GM21381 (cell line): ENCODE measurements around the gene ADAMTS5.

Experiments
- ATAC-seq: cut with Tn5 transposase; IDR thresholded peaks from one replicate; pipeline ENCODE4 v1.9.1; 2021; ENCODE audit warnings: mild to moderate bottlenecking, moderate library complexity; ENCODE audit not compliant: unreplicated experiment

The ADAMTS5 gene

DNA sequence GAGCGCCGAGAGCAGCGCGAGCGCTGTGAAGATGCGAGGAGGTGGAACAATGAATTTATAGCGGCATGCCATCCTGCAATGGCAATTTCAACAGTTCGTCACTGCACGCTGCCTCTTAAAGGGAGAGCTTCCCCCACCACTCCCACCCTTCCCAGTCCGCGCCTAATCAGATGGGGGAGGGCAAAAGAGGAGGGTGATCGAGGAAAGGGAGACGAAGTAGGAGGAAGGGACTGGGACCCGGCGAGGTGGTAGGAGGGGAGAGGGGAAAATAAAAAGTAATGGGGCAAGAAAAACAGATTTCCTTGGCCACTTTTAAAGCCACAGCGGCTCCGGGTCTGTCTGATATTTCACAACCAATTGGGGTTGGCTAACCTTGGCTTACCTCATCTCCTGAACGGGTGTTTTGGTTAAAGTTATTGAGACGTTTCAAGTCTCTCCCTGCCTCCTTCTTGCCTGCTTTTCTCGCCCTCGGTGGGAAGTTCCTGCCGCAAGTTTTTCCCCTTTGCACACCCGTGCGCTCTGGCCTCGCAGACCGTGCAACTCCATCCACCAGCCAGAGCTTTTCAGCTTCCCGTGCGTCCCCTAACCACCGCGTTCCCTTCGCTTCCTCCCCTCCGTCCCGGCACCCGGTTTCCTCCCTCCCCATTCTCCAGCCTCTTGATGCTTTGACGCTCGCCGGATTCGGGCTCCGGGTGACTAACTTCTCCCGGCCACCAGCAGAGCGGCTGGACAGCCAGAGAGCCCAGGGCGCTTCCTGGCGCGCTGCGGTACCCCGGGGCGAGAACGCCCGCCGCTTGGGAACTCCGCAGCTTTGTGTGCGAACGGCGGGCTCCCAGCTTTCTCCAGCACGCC lies at the start of gene ADAMTS5:
ADAMTS5 (minus strand) TSS at position 27 of the 852 bp plus-strand sequence. CDS start 697 bp downstream, outside the sequence.
- ATAC-seq, result no peak

DNA sequence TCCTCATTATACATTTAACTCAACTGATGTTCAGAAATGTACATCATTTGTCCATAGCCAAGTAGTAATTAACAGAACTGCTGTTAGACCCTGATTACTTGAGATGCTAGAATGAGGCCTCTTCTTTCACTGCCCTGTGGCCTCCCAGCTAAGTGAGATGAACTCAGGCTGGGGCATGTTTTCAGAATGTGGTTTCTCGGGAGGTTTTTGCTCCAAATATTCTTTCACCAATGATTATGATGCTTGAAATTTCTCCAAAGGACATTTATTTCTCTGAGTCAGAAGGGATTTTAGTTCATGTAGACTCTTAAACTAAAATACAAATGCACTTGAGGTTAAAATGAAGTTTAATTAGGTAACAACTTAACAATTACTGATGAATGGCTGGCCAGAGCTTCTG lies 34.6 kb upstream of the ADAMTS5 start:
- ATAC-seq, result no peak

DNA sequence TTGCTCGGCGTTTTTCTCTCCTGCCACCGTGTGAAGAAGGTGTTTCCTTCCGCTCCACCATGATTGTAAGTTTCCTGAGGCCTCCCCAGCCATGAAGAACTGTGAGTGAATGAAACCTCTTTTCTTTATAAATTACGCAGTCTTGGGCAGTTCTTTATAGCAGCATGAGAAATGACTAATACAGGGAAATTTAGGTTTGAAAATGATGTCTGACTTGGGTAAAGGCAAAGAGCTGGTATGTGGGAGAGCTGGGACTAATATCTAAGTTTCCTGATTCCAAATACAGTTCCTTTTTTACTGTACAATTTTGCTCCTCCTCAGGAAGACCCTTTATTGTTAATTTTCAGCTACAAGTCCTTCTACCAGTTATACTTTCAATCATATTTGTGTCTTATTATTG lies 16.7 kb upstream of the ADAMTS5 start:
- no peak for ATAC-seq

DNA sequence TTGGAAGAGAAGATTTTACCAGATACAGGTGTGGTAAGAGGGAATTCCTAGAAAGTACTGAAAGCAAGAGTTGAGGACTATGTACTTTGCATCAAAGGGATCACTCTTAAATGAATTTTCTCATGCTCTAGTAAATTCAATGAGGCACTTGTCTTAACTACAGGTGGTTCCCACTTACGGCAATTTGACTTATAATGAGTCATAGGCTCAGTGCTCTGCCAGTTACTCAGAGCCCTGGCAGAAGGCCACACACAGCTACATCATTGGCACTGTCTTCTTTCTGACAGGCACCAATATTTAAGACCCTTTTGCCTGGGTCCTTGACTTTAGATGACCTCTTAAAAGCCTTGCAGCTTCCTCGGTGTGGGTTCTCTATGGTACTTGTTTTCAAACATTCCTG lies 15.9 kb upstream of the ADAMTS5 start:
- no peak for ATAC-seq

DNA sequence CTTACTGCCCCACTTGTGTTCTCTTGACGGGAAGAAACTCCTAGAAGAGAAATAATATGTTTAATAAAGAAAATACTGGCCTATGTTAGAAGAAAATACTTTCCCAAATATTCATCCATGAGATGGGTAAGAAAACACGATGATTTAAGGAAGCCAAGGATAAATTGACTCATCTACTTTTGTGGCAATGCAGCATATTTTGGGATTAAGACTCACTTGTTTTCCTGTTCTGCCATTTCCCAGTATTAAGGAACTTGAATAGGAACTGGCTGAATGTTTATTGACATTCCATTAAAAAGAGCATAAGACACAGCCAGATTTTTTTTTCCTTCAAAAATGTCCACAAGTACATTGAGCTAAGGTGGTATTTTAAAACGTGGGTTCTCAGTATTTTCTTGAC lies 10.9 kb upstream of the ADAMTS5 start:
- ATAC-seq, result no peak

DNA sequence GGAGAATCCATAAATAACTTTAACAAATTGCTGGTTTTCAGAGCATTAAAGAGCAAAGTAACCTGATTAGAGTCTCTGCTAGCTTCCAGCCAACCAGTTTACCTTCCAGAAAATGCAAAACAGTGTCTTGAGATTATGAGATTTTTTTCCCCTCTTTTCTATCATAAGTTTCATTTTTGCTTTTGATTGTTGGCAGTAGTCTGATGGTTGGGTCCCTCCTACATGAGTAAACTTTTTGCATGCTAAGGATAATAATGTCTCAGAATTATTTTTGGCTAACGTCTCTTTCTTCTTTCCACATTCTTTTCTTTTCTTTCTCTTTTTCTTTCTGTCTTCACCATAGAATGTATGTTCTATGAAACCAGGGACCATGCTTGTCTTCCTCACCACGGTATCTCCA lies 6.3 kb upstream of the ADAMTS5 start:
- no peak for ATAC-seq

DNA sequence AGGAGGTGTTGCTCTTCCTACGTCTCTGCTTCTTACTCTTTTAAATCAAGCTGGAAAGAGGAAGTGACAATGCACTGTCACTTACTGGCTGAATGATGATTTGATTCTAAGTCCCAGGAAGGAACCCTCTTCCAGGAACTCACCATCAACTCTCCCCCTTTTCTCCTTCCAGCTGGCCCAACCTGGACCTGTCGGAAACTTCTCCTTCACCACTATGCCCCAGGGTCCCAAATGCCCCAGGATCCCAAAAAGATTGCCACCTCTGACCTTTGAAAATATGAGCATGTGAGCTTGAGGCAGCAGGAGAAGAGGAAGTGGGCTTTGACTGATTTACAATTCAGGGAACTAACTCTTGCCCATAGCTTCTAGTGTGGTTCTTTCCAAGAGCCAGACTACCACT lies 5.3 kb upstream of the ADAMTS5 start:
- no peak for ATAC-seq

DNA sequence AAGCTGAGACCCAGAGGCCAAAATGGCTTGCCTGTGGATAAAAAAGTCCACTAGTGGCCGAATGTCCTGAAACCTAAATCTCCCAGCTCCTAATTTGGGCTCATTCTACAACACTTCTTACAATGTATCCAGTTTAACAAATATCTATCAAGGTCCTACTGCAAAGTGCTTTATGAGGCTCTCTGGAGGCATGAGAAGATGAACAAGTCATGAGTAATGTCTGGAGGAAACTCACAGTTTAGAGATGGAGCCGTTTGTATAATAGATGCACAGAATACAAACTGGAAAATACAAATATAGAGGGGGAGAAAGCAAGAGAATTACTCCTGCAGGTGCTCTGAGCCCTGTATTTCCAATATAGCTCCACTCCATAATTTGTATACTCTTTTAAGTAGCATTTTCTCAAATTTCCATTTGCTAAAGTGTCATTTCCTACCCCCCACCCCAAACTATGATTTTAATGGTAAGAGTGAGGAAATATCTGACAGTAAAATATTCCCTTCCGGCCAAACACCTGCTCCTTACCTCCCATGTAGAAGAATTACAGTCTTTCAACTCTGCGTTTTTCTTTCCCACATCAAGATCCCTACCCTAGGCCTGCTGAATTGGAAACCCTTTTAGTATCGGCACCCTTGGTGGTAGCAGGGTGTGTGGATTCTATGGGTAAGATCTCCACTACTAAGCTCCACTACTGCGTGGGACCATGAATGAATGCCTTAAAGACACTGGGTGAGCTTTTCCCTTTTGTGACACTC lies 3.3 kb upstream of the ADAMTS5 start:
- no peak for ATAC-seq

DNA sequence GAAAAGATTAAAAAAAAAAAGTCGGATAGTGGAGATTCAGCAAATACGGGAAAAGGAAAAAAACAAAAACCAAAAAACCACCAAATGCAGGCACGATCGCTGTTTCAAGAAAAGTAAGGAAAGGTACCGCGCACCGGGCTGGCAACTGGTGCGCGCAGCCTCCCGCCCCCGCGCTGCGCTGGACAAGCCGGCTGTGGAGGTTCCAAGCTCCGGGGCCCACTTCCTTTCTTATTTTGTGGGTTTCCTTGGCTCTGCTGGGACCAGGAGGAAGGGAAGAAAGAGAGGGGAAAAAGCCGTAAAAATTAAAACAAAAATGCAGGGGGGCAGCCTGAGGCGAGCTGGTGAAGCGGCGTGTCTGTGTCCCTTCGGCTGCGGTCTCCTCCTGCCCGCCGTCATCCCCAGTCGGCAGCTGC lies 233 bp downstream of the ADAMTS5 start:
- no peak for ATAC-seq

DNA sequence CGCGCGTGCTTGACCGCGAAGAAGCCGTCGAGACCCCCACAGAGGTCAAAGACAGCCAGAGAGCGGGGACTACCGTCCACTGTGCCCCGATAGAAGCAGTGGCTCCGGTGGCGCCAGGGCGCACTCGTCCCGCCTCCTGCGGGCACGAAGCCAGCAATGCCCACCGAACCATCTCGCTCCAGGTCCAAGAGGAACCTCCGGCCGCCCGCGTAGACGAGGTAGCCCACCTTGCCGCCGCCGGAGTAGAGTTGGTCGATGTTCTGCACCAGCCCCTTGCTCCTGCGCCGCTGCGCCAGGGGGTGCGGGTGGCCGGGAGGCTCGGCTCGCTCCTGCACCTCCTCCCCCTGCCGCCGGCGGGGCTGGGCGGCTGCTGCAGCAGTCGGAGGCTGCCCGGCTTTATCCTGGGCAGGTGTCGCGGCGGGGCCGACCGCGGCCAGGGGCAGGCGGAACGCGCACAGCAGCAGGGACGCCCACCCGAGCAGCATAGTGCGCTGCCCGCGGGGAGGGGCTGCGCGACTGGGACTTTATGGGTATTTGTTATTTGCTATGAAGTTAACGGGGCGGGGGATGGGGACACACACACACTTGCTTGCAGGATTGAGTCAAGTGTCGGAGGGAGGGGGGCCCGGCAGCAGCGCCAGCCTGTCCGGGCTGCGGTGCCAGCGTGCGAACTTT lies 844 bp downstream of the ADAMTS5 start:
- ATAC-seq, result no peak

DNA sequence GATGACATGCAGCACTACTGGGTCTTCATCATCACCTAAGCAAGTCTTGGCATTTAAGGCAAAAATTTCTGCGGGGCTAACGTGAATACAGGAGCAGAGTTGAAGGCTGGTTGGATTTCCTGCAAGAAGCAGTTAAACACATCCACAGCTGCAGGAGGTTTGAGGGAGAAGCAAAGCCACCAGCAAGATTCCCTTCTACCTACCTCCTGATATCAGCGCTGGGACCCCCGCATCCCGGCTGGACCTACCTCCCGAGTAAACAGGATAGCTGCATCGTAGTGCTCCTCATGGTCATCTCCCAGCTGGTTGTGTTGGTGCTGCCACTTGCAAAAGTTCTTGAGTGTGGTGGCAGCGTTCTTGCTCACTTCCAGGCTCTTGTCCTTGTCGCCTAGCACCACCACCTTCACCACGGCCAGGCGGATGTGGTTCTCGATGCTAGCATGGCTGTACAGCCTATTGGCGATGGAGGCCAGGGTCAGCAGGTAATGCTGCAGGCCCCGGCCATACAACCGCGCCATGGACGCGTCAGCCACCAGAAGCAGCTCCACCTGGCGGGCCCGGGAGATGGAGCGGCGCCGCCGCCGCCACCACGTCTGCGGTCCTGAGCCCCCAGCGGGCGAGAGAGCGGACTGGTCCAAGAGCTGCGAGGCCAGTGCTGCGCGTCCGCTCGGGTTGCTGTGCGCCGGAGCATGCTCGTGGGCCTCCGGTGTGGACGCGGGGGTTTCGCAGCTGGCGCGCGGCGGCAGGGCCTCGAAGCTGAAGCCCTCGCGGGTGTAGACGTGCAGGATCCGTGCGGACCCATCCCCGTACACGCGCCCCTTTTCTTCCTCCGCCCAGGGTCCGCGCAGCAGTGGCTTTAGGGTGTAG lies 1.6 kb downstream of the ADAMTS5 start:
- ATAC-seq, result no peak

DNA sequence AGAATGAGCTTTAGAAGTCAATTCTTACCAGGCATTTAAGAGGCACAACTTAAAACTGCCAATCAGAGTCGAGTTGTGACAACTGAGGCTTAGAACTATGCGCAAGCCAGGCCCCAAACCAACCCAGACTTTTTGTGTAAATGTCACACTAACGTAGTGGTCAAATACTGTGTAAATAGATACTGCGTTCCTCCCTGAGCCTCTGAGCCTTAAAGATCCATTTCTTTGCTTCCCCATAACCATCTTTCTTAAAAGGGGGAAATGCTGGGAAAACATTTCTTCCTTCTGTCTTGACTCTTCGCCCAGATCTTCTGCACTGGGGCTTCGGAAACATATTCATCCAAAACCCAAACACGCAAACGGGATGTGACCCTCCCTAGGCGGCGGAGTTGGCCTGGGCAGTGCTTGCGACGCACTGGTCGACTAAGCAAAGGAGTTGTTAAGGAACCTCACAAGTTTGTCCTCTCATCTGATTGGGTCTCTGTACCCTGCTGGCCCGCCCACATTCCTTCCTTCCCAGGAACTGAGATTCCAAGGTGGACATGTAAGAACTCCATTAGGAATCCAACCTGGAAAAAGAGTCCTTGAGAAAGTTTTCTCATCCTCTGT lies 2.6 kb downstream of the ADAMTS5 start:
- ATAC-seq, result no peak

DNA sequence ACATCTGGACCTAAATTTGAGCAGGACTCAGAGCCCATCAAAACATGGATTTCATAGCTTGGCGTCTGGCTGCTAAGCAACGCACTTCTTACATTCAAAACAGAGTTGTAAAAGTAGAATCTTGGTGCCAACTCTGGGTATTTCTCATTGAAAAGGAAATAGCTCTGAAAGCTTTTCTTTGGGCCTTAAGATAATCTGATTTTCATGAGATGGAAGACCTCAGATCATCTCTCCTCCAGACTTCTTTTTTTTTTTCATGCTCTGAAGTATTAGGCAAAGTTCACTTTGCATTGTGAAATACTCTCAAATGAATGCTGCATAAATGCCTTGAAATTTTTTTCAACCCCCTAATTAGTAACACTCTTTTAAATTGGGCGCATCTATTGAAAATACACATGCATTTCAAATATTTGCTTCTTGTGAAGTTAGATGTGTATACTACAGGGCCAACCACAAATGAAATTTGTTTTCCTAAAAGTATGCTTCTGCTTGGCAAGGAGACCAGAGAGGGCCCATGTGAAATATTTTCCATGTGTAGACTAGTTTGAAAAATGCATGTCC lies 4.2 kb downstream of the ADAMTS5 start:
- no peak for ATAC-seq

DNA sequence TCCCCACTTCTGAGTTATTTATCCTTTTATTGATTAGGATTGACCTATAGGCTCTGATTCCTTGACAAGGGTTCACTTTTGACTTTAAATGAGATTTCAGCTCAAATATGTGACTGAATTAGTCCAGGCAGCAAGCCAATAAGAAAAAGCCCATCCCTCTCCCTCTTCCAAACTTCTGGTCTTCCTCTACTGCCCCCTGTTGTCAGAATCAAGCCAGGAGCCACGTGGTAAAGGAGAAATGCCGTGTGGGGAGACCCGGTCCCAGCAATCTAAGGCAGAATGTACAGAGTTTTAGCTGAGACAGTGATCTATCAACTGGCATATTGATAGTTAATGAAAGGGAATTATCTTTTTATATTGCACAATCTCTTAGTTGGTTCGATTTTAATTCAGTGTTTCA lies 5.2 kb downstream of the ADAMTS5 start:
- ATAC-seq, result no peak

DNA sequence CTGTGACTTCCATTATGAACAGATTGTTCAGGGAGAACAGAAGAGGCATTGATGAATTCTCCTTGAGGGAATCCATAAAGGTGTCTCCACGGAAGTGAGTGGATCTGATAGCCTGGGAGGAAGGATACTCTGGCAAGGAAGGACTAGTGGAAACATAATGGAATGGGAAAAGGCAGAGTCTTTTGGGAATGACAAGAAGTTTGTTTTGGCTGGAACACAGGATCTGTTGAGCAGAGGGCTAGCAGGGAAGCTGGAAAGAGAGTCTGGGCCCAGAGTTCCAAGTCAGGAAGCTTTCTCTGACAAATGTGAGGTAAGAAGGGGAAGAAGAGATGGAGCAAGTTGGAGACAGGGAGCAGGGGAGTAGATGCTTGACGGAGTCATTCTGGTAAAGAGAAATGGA lies 8.1 kb downstream of the ADAMTS5 start:
- ATAC-seq, result no peak

DNA sequence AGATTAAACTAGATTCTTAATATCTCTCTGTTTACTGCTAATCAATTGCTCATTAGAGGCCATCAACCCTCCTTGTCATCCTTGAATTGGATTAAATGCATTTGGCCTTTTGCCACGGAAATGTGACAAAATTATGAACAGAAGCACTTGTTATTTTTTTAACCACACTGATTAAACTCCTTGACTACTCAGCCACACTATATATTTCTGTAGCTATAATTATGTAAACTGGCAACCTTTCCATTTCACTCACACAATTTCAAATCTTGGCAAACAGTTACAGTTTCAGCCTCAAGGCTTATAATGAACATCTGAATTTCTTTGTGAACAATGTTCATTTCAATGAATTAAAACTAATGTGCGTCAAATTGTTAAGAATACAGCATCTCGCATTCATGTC lies 10.1 kb downstream of the ADAMTS5 start:
- ATAC-seq, result no peak

DNA sequence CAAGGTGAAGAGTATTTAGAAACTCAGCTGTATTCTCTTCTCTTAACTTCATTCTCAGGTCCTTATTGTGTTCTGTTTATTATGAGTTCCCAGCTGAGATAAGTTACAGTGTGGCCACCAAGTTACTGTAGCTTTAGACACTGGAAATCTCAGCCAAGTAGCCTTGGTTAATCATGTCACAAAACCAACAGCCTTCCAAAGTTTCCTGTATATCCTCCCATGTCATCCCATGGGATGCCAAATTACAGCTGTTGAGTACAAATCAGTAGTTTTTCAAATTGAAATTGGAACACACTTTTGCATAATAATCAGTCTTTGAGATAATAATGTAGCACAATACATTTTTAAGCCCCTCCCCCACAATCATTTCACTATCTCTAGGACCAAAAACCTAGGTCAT lies 10.7 kb downstream of the ADAMTS5 start:
- no peak for ATAC-seq

DNA sequence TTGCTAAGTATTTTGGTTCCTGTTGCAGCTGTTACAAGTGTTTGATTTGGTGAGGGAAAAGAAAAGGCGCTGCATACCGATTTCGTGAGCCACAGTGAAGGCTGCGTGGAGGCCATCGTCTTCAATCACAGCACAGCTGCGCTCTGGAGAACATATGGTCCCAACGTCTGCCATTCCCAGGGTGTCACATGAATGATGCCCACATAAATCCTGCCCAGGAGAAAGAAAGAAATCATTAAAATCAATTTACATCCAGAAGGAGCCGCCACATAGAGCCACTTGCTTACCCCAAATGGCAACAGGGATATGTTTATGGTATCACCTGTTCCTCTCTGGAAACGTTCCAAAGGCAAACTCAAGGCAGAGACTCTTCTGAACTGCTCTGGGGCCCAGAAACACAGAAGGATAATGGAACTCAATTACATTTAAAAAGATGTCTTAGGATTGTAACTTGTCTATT lies 12.2 kb downstream of the ADAMTS5 start:
- no peak for ATAC-seq

DNA sequence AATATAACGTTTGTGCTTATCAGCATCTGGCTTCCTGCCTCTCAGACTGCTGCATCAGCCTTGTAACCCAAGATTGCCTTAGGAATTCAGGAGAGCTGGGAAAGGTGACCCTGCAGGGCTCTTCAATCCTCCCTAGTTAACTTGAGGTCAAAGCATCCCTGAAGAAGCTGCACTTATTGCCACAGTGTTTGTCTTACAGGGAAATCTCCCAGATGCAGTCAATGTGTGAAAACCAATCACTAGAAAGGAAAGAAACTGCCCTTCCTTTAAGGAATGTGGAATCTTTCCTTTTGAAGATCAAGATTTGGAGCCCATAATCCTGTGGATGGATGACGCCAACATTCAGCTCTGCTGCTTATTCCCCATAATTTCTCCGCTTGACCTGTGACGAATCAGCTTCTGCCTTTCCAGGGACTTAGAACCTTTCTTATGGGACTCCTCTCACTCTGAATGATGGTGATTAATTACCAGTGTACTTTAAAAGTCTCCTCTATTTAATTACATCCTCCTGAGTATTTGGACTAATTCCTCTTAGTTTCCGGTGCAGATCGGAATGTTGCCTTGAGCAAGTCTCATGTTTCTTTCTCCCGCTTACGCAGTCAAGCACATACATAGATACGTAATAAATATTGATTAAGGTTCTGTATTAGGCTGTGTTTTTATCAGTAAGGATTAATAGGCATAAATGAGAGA lies 14.4 kb downstream of the ADAMTS5 start:
- ATAC-seq, result no peak
